Suprapubic skin (tissue), 3 donors: ENCODE results near the gene SLC15A3.

Experiments used
- POLR2AphosphoS5 ChIP-seq, 3 donors: sonication (generic); formaldehyde crosslinking; IDR thresholded peaks; one replicate each; pipeline ENCODE4 v1.6.1; 2017; ENCODE audit warnings: antibody characterized with exemption in 3 of 3
- TF ChIP-seq, protein P1 (sequence below), 2 donors: fragments of 200-600 bp in 1 of 2; fragments of 450-650 bp in 1 of 2; sonication (generic) in 1 of 2; IDR thresholded peaks; one replicate each; pipeline ENCODE4 v1.5.1; 2016 to 2019; ENCODE audit warnings: antibody characterized with exemption in 2 of 2, mild to moderate bottlenecking in 1 of 2, moderate library complexity in 1 of 2

- TF ChIP-seq, protein P1, sequence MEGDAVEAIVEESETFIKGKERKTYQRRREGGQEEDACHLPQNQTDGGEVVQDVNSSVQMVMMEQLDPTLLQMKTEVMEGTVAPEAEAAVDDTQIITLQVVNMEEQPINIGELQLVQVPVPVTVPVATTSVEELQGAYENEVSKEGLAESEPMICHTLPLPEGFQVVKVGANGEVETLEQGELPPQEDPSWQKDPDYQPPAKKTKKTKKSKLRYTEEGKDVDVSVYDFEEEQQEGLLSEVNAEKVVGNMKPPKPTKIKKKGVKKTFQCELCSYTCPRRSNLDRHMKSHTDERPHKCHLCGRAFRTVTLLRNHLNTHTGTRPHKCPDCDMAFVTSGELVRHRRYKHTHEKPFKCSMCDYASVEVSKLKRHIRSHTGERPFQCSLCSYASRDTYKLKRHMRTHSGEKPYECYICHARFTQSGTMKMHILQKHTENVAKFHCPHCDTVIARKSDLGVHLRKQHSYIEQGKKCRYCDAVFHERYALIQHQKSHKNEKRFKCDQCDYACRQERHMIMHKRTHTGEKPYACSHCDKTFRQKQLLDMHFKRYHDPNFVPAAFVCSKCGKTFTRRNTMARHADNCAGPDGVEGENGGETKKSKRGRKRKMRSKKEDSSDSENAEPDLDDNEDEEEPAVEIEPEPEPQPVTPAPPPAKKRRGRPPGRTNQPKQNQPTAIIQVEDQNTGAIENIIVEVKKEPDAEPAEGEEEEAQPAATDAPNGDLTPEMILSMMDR (IDR thresholded peaks at IDR 0.05): no peak
- TF ChIP-seq POLR2AphosphoS5 (IDR thresholded peaks at IDR 0.05): no peak
These were observed 4.3 kb downstream of the SLC15A3 start for GRCh38 chr11:60947700-60948099.
